Measurements from ENCODE around the gene MAP4K1. TPM values are rescaled to one million over a fixed set of nuclear protein-coding genes. Genes with fewer than 3 reads are reported as not detected.
A peak's percentile ranks its signal among the peaks of the same experiment; 100 is the strongest.

Gene MAP4K1
- total RNA-seq, 1 donor from 2014 or later: 1.7 TPM

DNA sequence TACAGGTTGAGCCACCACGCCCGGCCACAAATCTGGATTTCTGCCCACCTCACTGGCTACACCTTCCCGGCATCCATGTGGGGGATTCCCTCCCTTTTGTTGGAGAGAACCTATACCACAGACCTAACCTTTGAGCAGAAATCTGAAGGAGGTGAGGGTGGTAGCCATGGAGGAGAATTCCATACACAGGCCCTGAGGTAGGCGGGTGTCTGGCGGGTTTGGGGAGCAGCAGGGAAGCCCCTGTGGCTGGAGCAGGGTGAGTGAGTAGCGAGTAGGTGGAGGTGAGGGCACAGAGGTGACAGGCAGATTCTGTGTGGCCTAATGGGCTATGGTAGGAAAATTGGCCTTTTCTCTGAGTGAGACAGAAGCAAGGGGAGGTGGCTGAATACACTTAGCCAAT, 11.8 kb upstream of the MAP4K1 start:
- H3K27me3 Mint-ChIP-seq (ENCODE audit: low read depth, unreplicated experiment): no peaks in the 10 kb centered on the region
- Histone ChIP-seq H3K79me2 (ENCODE audit: insufficient read depth, low read length) (no peaks in the 10 kb centered on the region), H3K27me3 (ENCODE audit: insufficient read depth, low read length) (no peaks in the 10 kb centered on the region), H3K9me3 (ENCODE audit: insufficient read depth, low read depth, low read length) (no peaks in the 10 kb centered on the region), H3K9ac (ENCODE audit: low read length) (no peak overlapping the region), H4K20me1 (ENCODE audit: insufficient read depth, low read length) (peaks cover 10% of the 10 kb centered on the region), H2AFZ (ENCODE audit: low read depth, low read length) (no peak overlapping the region), H3K4me2 (ENCODE audit: low read length) (no peak overlapping the region), H3K4me1 (ENCODE audit: insufficient read depth, low read length) (no peaks in the 10 kb centered on the region), H3K27ac (ENCODE audit: low read depth, low read length) (no peak overlapping the region), H3K4me3 (ENCODE audit: insufficient read depth, low read depth, low read length) (no peak overlapping the region), H3K36me3 (ENCODE audit: insufficient read depth, low read length) (peaks cover 27% of the 10 kb centered on the region)
- H3K4me1 Mint-ChIP-seq (ENCODE audit: low read depth, unreplicated experiment): peaks cover 1% of the 10 kb centered on the region
- no peak for FAIRE-seq
- no peak for DNase-seq (ENCODE audit: low read depth)
- H3K27ac Mint-ChIP-seq (ENCODE audit: unreplicated experiment): no peak overlapping the region
- no peaks in the 10 kb centered on the region for H3K9me3 Mint-ChIP-seq (ENCODE audit: unreplicated experiment)
- peaks cover 23% of the 10 kb centered on the region for H3K36me3 Mint-ChIP-seq (ENCODE audit: low read depth, unreplicated experiment)
- no peak overlapping the region for H3K4me3 Mint-ChIP-seq (ENCODE audit: unreplicated experiment)
- TF ChIP-seq EZH2 (IDR thresholded peaks at IDR 0.05; ENCODE audit: insufficient read depth, low read length): no peak
- TF ChIP-seq, protein P1, sequence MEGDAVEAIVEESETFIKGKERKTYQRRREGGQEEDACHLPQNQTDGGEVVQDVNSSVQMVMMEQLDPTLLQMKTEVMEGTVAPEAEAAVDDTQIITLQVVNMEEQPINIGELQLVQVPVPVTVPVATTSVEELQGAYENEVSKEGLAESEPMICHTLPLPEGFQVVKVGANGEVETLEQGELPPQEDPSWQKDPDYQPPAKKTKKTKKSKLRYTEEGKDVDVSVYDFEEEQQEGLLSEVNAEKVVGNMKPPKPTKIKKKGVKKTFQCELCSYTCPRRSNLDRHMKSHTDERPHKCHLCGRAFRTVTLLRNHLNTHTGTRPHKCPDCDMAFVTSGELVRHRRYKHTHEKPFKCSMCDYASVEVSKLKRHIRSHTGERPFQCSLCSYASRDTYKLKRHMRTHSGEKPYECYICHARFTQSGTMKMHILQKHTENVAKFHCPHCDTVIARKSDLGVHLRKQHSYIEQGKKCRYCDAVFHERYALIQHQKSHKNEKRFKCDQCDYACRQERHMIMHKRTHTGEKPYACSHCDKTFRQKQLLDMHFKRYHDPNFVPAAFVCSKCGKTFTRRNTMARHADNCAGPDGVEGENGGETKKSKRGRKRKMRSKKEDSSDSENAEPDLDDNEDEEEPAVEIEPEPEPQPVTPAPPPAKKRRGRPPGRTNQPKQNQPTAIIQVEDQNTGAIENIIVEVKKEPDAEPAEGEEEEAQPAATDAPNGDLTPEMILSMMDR (IDR thresholded peaks at IDR 0.05; ENCODE audit: insufficient read depth, low read depth, low read length): no peak

DNA sequence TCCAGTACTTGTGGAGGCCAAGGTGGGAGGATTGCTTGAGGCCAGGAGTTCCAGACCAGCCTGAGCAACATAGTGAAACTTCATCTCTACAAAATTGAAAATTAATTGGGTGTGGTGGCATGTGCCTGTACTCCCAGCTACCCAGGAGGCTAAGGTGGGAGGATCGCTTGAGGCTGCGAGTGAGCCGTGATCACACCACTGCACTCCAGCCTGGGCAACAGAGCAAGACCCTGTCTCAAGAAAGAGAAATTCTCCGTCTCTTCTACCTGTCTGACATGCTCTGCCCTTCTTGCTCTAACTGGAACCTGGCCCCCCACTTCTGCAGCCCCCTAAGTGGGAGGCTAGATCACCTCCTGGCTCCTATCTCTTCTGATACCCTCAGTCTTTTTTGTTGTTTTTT, 8.6 kb upstream of the MAP4K1 start:
- H3K9ac ChIP-seq (ENCODE audit: low read length): no peak overlapping the region
- H3K79me2 ChIP-seq (ENCODE audit: insufficient read depth, low read length): peaks cover 3% of the 10 kb centered on the region
- peaks cover 32% of the 10 kb centered on the region for H3K36me3 ChIP-seq (ENCODE audit: insufficient read depth, low read length)
- no peak overlapping the region for H3K27ac Mint-ChIP-seq (ENCODE audit: unreplicated experiment)
- no peak overlapping the region for H3K4me3 ChIP-seq (ENCODE audit: insufficient read depth, low read depth, low read length)
- no peak overlapping the region for H3K4me3 Mint-ChIP-seq (ENCODE audit: unreplicated experiment)
- no peak overlapping the region for H3K27ac ChIP-seq (ENCODE audit: low read depth, low read length)
- H3K4me1 ChIP-seq (ENCODE audit: insufficient read depth, low read length): no peaks in the 10 kb centered on the region
- no peaks in the 10 kb centered on the region for H3K27me3 Mint-ChIP-seq (ENCODE audit: low read depth, unreplicated experiment)
- peaks cover 23% of the 10 kb centered on the region for H4K20me1 ChIP-seq (ENCODE audit: insufficient read depth, low read length)
- H3K27me3 ChIP-seq (ENCODE audit: insufficient read depth, low read length): no peaks in the 10 kb centered on the region
- DNase-seq (ENCODE audit: low read depth) (no peak), FAIRE-seq (no peak)
- peaks cover 12% of the 10 kb centered on the region for H3K36me3 Mint-ChIP-seq (ENCODE audit: low read depth, unreplicated experiment)
- no peaks in the 10 kb centered on the region for H3K4me1 Mint-ChIP-seq (ENCODE audit: low read depth, unreplicated experiment)
- no peaks in the 10 kb centered on the region for H3K9me3 Mint-ChIP-seq (ENCODE audit: unreplicated experiment)
- no peaks in the 10 kb centered on the region for H3K9me3 ChIP-seq (ENCODE audit: insufficient read depth, low read depth, low read length)
- no peak overlapping the region for H2AFZ ChIP-seq (ENCODE audit: low read depth, low read length)
- TF ChIP-seq, protein P1 (IDR thresholded peaks at IDR 0.05; ENCODE audit: insufficient read depth, low read depth, low read length): no peak
- no peak for TF ChIP-seq EZH2 (IDR thresholded peaks at IDR 0.05; ENCODE audit: insufficient read depth, low read length)
- no peak overlapping the region for H3K4me2 ChIP-seq (ENCODE audit: low read length)

DNA sequence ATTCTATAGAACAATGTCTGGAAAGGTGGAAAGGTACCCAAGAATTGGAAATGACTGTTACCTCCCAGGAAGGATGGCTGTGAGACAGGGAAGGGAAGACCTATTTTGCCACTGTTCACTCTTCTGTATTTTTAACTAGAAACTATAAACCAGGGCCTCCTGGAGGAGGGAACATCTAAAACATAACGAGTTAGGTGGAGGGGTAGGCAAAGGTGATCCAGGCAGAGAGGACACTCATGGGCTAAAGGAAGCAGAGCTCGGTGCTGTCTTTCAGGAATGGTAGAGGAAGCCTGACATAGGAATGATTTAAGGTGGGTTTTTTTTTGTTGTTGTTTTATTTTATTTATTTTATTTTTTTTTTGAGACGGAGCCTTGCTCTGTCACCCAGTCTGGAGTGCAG, 7.1 kb upstream of the MAP4K1 start:
- Mint-ChIP-seq H3K27ac (ENCODE audit: unreplicated experiment) (no peak overlapping the region), H3K9me3 (ENCODE audit: unreplicated experiment) (no peaks in the 10 kb centered on the region), H3K4me3 (ENCODE audit: unreplicated experiment) (peak overlapping the region; percentile 8), H3K27me3 (ENCODE audit: low read depth, unreplicated experiment) (no peaks in the 10 kb centered on the region), H3K36me3 (ENCODE audit: low read depth, unreplicated experiment) (peaks cover 8% of the 10 kb centered on the region), H3K4me1 (ENCODE audit: low read depth, unreplicated experiment) (peaks cover 6% of the 10 kb centered on the region)
- Histone ChIP-seq H4K20me1 (ENCODE audit: insufficient read depth, low read length) (peaks cover 30% of the 10 kb centered on the region), H3K4me2 (ENCODE audit: low read length) (no peak overlapping the region), H3K4me1 (ENCODE audit: insufficient read depth, low read length) (peaks cover 5% of the 10 kb centered on the region), H3K9ac (ENCODE audit: low read length) (no peak overlapping the region), H2AFZ (ENCODE audit: low read depth, low read length) (no peak overlapping the region), H3K27ac (ENCODE audit: low read depth, low read length) (no peak overlapping the region), H3K36me3 (ENCODE audit: insufficient read depth, low read length) (peaks cover 36% of the 10 kb centered on the region), H3K4me3 (ENCODE audit: insufficient read depth, low read depth, low read length) (no peak overlapping the region), H3K79me2 (ENCODE audit: insufficient read depth, low read length) (peaks cover 16% of the 10 kb centered on the region), H3K27me3 (ENCODE audit: insufficient read depth, low read length) (no peaks in the 10 kb centered on the region), H3K9me3 (ENCODE audit: insufficient read depth, low read depth, low read length) (no peaks in the 10 kb centered on the region)
- FAIRE-seq (no peak), DNase-seq (ENCODE audit: low read depth) (no peak)
- TF ChIP-seq, protein P1 (IDR thresholded peaks at IDR 0.05; ENCODE audit: insufficient read depth, low read depth, low read length): no peak
- TF ChIP-seq EZH2 (IDR thresholded peaks at IDR 0.05; ENCODE audit: insufficient read depth, low read length): no peak

All from astrocyte (in vitro differentiated cells and primary cell).